HL-60 (cell line): Measurements from ENCODE around the gene ZNRF2.

ENCODE experiments used
- CTCF ChIP-seq: IDR thresholded peaks from one replicate; pipeline ENCODE4 v1.5.1; 2011; ENCODE audit warnings: low read length, control low read depth, inconsistent platforms; ENCODE audit not compliant: insufficient read depth
- POLR2AphosphoS5 ChIP-seq: IDR thresholded peaks from 2 replicates; pipeline ENCODE4 v1.6.1; 2012; ENCODE audit warnings: low read depth
- REST ChIP-seq: IDR thresholded peaks from 2 replicates; pipeline ENCODE4 v1.6.1; 2012; ENCODE audit warnings: low read depth; ENCODE audit not compliant: insufficient replicate concordance

GRCh38 chr7:30310674-30311362 is 26.4 kb downstream of the ZNRF2 start:
- TF ChIP-seq CTCF (no peak), POLR2AphosphoS5 (no peak), REST (no peak)
